ENCODE measurements around the gene ANTXR1.

Gene ANTXR1

GRCh38 chr2:68989035-68989434 is 23.9 kb upstream of the ANTXR1 start:
- no peak overlapping the region for H3K4me3 ChIP-seq (ENCODE audit: low read depth, low read length)
- no peak for TF ChIP-seq CTCF (IDR thresholded peaks at IDR 0.05; ENCODE audit: borderline replicate concordance, insufficient read depth, low read depth, low read length)

GRCh38 chr2:68992341-68992740 is 20.6 kb upstream of the ANTXR1 start:
- TF ChIP-seq CTCF (IDR thresholded peaks at IDR 0.05; ENCODE audit: borderline replicate concordance, insufficient read depth, low read depth, low read length): no peak
- H3K4me3 ChIP-seq (ENCODE audit: low read depth, low read length): no peak overlapping the region

- no peak for TF ChIP-seq CTCF (IDR thresholded peaks at IDR 0.05; ENCODE audit: borderline replicate concordance, insufficient read depth, low read depth, low read length)
Observed at GRCh38 chr2:68992933-68993332, 20.0 kb upstream of the ANTXR1 start.

GRCh38 chr2:68993660-68994059 is 19.3 kb upstream of the ANTXR1 start:
- no peak for TF ChIP-seq CTCF (IDR thresholded peaks at IDR 0.05; ENCODE audit: borderline replicate concordance, insufficient read depth, low read depth, low read length)
- no peak overlapping the region for H3K4me3 ChIP-seq (ENCODE audit: low read depth, low read length)

More at GRCh38 chr2:68992933-68993332, 20.0 kb upstream of the ANTXR1 start:
- no peak overlapping the region for H3K4me3 ChIP-seq (ENCODE audit: low read depth, low read length)

GRCh38 chr2:68994864-68995263 is 18.1 kb upstream of the ANTXR1 start:
- no peak for TF ChIP-seq CTCF (IDR thresholded peaks at IDR 0.05; ENCODE audit: borderline replicate concordance, insufficient read depth, low read depth, low read length)
- H3K4me3 ChIP-seq (ENCODE audit: low read depth, low read length): no peak overlapping the region

GRCh38 chr2:68995916-68996315 is 17.1 kb upstream of the ANTXR1 start:
- TF ChIP-seq CTCF (IDR thresholded peaks at IDR 0.05; ENCODE audit: borderline replicate concordance, insufficient read depth, low read depth, low read length): no peak
- H3K4me3 ChIP-seq (ENCODE audit: low read depth, low read length): no peak overlapping the region

- no peak for TF ChIP-seq CTCF (IDR thresholded peaks at IDR 0.05; ENCODE audit: borderline replicate concordance, insufficient read depth, low read depth, low read length)
- H3K4me3 ChIP-seq (ENCODE audit: low read depth, low read length): no peak overlapping the region
Observed at GRCh38 chr2:68997401-68997800, 15.6 kb upstream of the ANTXR1 start.

Measured in GM12875 (cell line).